ENCODE measurements around the gene POU5F1.

The POU5F1 gene

DNA sequence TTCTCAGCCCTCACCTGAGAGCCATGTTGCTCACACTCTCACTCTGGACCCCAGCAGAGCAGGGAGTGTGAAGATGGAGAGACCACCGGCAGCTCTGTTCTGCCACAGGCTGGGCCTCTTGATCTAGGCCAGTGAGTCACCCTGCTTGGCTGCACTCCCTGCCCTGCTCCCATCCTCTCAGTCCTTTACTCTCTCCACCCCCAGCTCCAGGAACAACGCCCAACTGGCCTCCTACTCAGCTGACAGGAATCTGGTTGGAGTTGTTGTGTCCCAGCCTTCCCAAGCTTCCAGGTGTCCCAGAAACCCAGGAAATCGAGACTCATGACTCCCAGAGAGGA lies 56.0 kb downstream of the POU5F1 start, which contains the start of gene PSORS1C1:
TSS of gene PSORS1C1 (plus strand) at position 260 of the 338 bp plus-strand sequence. CDS start 14,833 bp downstream, outside the sequence.
- peak; percentile 86 for DNase-seq (ENCODE audit: low read depth)
